Stomach smooth muscle (tissue), 2 donors: ENCODE measurements around the gene JPT1.
A peak's percentile ranks its signal among the peaks of the same experiment; 100 is the strongest.

Source experiments
- H3K27ac ChIP-seq: one replicate; pipeline ENCODE4 v1.7.0; 2013; ENCODE audit warnings: mild to moderate bottlenecking, low read length, inconsistent platforms
- H3K27me3 ChIP-seq, 2 donors: one replicate each; pipeline ENCODE4 v1.7.0; 2013; ENCODE audit warnings: low read length in 2 of 2; ENCODE audit not compliant: insufficient read depth in 2 of 2, control insufficient read depth in 1 of 2
- H3K36me3 ChIP-seq, 2 donors: one replicate each; pipeline ENCODE4 v1.7.0; 2013; ENCODE audit warnings: low read length in 2 of 2; ENCODE audit not compliant: control insufficient read depth in 2 of 2, insufficient read depth in 2 of 2
- H3K4me1 ChIP-seq: one replicate; pipeline ENCODE4 v1.7.0; 2013; ENCODE audit warnings: low read length; ENCODE audit not compliant: control insufficient read depth, insufficient read depth
- H3K4me3 ChIP-seq, 2 donors: one replicate each; pipeline ENCODE4 v1.7.0; 2013; ENCODE audit warnings: low read length in 2 of 2
- H3K9ac ChIP-seq, 2 donors: one replicate each; pipeline ENCODE4 v1.7.0; 2013; ENCODE audit warnings: low read length in 2 of 2, mild to moderate bottlenecking in 1 of 2
- H3K9me3 ChIP-seq, 2 donors: one replicate each; pipeline ENCODE4 v1.7.0; 2013; ENCODE audit warnings: low read length in 2 of 2; ENCODE audit not compliant: control insufficient read depth in 2 of 2
- donor health status: healthy.
- donor health status: Pancreatic carcinoma.

The JPT1 gene

DNA sequence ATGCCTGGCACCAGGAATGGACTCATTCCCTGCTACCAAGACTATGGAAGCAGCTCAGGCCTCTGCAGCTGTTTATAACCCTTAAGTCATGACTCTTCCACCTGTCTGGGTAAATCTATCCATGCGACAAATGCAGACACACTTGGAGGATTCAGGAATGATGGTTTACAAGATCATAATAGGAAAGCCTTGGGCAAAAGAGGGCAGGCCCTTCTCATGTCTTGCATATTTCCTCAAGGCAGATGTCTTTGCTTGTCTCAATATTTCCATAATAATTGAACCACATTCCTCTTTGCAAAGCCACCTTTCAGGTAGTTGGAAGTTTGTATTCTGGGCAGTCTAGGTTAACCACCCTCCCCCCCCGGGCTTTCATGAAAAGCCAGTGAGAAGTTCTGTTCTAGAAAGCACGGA, 884 bp upstream of the JPT1 start:
- H3K9ac ChIP-seq: no peak overlapping the region
- H3K36me3 ChIP-seq: no peaks in the 10 kb centered on the region
- H3K4me3 ChIP-seq: peak overlapping the region in 1 of 2 donors; percentile 68
- H3K27ac ChIP-seq: no peak overlapping the region
- H3K27me3 ChIP-seq: no peaks in the 10 kb centered on the region
- H3K4me1 ChIP-seq: peaks cover 14% of the 10 kb centered on the region
- no peaks in the 10 kb centered on the region for H3K9me3 ChIP-seq

DNA sequence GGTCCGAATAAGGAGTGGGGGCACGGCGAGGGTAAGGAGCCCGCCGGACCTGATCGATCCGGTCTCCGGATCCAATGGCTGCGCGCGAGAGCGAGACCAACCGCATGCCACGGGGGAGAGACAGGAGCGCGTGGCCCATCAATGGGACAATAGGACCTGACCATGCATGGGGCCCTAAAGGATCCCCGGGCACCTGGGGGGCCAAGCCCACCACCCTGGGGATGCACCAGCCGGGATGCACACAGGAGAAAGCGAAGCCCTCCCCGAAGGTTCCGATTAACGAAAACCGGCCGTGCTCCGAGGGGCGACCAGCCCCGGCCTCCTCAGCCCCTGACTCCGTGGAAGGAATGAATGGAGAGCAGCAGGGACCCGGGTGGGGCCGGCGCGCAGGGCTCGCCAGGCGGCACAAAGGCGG, 525 bp downstream of the JPT1 start:
- Histone ChIP-seq H3K4me3 (peak overlapping the region; percentile 68 to 91), H3K27ac (no peak overlapping the region), H3K9ac (peak overlapping the region; percentile 60 to 72)

DNA sequence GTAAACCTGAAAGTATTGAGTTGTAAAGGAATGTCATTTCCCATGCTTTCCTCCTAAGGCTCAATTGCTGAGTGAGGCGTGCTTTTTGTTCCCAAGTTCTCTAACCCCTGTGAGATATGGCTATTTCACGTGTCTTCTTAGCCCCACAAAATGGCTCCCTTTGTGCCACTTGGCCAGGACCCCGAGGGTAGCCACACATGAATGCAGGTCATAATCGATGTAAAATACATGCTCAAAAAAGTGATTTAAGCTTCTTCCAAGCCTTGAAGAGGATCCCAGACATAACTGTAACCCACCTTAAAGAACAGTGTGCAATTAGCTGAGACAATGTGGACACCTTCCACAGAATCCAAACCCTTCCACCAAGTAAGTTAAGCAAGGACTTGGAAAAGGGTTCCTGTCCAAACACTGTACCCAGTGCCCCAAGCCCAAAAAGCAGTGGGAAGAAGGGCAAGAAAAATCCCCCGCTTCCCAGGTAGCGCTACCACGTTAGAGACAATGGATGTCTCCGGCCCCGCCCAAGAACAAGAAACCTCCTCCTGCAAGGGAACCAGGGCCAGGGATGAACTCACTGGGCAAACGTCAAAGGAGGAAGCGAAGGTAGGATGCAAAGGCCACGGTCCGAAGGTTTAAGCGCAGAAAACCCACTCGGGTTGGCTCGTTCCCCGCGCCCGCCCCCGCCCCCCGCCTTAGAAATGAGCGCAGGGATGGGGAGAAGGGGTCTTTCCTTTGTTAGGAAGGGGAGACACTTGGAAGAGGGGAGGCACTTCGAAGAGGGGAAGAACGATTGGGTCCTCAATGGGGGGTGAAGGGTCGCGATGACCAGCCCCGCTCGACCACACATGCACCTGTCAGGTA, 1.2 kb downstream of the JPT1 start:
- H3K27ac ChIP-seq: no peak overlapping the region
- peaks cover 14% of the 10 kb centered on the region for H3K4me1 ChIP-seq
- H3K9ac ChIP-seq: peak overlapping the region; percentile 60 to 72
- no peaks in the 10 kb centered on the region for H3K27me3 ChIP-seq
- H3K9me3 ChIP-seq: no peaks in the 10 kb centered on the region
- H3K36me3 ChIP-seq: no peaks in the 10 kb centered on the region
- peak overlapping the region; percentile 68 to 91 for H3K4me3 ChIP-seq

More for the DNA sequence above, 525 bp downstream of the JPT1 start:
- Histone ChIP-seq H3K27me3 (no peaks in the 10 kb centered on the region), H3K9me3 (no peaks in the 10 kb centered on the region), H3K4me1 (peaks cover 14% of the 10 kb centered on the region), H3K36me3 (no peaks in the 10 kb centered on the region)

DNA sequence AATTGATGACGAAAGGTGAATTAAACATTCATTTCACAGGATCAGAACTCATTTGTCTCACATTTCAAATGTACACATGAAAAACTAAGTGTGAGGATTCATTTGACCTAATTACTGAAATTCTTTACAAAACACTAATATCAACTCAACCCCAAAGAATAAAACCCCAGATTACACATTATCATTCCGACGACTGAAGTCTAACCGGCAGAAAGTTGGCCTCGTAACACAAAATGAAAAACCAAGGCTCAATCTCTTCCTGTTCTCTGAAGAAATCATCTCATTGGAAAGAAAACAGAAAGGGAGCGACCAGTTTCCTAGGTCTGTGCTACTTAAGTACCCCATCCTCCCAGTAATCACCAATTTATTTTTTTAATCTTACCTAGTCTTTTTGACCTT, 1.8 kb downstream of the JPT1 start:
- Histone ChIP-seq H3K9ac (no peak overlapping the region), H3K9me3 (no peaks in the 10 kb centered on the region), H3K4me1 (peaks cover 14% of the 10 kb centered on the region), H3K36me3 (no peaks in the 10 kb centered on the region), H3K27ac (no peak overlapping the region), H3K27me3 (no peaks in the 10 kb centered on the region), H3K4me3 (peak overlapping the region in 1 of 2 donors; percentile 91)

DNA sequence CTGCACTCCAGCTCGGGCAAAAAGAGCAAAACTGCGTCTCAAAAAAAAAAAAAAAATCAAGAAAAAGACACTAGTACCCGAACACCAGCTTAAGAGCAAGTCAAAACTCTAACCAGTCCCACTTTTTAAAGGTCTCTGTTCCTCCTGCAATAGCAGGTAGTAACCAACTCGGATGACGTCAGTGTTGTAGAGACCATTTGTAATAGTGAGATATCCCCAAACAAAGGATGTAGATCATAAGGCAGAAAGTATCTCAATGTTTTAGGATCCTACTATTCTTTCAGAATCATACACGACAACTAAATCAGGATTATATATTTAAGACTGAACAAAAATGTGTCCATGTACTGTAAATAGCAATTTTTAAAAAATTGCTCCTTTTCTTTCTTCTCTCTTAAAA, 2.4 kb downstream of the JPT1 start:
- no peak overlapping the region for H3K9ac ChIP-seq
- H3K36me3 ChIP-seq: peaks cover 0 to 2% of the 10 kb centered on the region in 2 donors
- H3K27me3 ChIP-seq: no peaks in the 10 kb centered on the region
- H3K4me3 ChIP-seq: no peak overlapping the region
- peaks cover 14% of the 10 kb centered on the region for H3K4me1 ChIP-seq
- no peak overlapping the region for H3K27ac ChIP-seq
- no peaks in the 10 kb centered on the region for H3K9me3 ChIP-seq

DNA sequence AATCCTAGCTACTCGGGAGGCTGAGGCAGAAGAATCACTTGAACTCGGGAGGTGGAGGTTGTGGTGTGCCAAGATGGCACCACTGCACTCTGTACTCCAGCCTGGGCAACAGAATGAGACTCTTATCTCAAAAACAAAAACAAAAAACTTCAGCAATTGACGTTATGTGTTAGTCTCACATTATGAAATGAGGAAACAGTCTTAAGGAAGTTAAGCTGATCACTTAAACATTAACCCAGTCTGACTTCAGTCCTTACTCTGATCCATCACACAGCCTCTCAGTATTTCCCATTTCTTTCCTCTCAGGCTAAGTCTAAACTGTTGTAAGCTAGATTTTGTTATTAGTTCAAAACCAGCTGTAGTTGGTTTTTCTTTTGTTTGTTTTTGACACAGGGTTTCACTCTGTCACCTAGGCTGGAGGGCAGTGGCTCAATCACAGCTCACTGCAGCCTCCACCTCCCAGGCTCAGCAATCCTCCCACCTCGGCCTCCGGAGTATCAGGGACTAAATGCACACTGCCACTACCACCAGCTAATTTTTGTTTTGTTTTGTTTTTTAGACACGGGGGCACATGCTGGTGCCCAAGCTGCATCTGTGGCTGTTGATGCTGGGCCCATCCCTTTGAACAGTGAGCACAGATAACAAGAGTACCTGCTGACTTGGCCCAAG, 6.3 kb downstream of the JPT1 start:
- no peaks in the 10 kb centered on the region for H3K9me3 ChIP-seq
- H3K9ac ChIP-seq: no peak overlapping the region
- H3K4me3 ChIP-seq: no peak overlapping the region
- H3K27me3 ChIP-seq: no peaks in the 10 kb centered on the region
- H3K27ac ChIP-seq: no peak overlapping the region
- peaks cover under 1% of the 10 kb centered on the region for H3K4me1 ChIP-seq
- peaks cover 3 to 8% of the 10 kb centered on the region in 2 donors for H3K36me3 ChIP-seq

DNA sequence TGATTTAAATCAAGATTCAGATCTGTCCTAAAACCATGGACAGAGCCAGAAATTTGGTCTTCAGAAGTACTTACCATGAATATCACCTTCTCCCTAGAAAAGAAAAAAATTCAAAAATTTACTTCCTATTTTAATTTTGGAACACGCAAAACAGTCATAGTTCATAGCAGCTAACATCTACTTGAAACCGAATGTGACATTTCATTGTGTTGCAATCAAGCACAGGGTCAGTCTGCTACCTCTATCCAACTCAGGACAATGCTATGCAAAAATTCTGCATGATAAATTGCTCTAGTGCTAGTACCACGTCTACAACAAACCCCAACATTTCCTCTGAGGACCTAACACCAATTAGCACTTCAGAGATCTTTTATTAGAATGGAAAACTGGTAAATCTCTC, 7.7 kb downstream of the JPT1 start:
- Histone ChIP-seq H3K4me3 (no peak overlapping the region), H3K27ac (no peak overlapping the region), H3K27me3 (no peaks in the 10 kb centered on the region), H3K36me3 (peaks cover 3 to 8% of the 10 kb centered on the region in 2 donors), H3K9ac (no peak overlapping the region), H3K4me1 (no peaks in the 10 kb centered on the region), H3K9me3 (no peaks in the 10 kb centered on the region)

DNA sequence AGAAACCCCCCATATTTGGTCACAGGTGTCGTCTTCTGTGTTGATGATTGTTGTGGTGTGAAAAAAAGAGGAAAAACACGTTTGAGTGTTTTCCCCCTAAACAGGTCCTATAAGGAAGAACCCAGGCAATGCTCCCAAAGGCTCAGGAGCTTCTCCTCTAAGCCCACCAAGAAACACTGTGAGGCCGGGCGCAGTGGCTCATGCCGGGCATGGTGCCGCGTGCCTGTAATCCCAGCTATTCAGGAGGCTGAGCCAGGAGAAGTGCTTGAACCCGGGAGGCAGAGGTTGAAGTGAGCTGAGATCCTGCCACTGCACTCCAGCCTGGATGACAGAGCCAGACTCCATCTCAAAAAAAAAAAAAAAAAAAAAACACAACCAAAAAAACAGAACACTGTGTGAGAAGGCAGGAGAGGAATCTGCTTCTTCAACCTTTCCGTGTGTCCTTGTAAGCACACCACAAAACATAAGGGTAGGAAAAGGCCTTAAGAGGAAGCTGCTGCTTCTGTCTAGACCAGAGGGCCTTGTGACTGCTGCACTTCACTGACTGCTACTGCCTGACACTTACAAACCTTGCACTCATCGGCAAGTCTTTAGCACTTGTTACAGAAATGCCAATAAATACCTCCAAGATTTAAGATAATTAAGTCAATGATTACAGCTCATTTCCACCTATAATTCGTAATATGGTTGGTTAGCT, 9.3 kb downstream of the JPT1 start:
- no peaks in the 10 kb centered on the region for H3K27me3 ChIP-seq
- no peak overlapping the region for H3K4me3 ChIP-seq

DNA sequence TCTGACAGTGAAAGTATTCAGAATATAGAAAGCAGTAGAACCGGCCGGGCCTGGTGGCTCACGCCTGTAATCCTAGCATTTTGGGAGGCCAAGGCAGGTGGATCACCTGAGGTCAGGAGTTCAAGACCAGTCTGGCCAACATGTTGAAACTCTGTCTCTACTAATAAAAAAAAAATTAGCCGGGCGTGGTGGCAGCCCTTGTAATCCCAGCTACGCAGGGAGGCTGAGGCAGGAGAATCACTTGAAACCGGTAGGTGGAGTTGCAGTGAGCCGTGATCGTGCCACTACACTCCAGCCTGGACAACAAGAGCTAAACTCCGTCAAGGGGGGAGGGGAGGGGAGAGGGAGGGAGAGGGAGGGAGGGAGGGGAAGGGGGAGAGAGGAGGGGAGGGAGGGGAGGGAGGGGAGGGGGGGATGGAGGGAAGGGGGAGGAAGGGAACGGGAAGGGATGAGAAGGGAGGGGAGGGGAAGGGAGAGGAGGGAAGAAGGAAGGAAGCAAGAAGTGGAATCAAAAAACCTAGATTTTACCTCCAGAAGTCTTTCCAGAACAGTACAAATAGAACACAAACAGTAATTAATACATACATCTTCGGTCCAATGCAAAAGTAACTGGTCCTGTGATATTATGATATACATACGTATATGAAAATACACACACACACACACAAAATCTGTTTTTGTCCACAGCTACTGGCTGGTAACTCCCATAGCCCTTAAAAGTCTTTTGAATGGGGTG, 11.9 kb downstream of the JPT1 start:
- H3K9me3 ChIP-seq: no peaks in the 10 kb centered on the region
- H3K27ac ChIP-seq: no peak overlapping the region
- no peaks in the 10 kb centered on the region for H3K4me1 ChIP-seq
- peaks cover 3 to 8% of the 10 kb centered on the region in 2 donors for H3K36me3 ChIP-seq
- H3K4me3 ChIP-seq: no peak overlapping the region
- H3K9ac ChIP-seq: no peak overlapping the region
- no peaks in the 10 kb centered on the region for H3K27me3 ChIP-seq

More for the DNA sequence above, 9.3 kb downstream of the JPT1 start:
- H3K9ac ChIP-seq: peak overlapping the region in 1 of 2 donors; percentile 13
- no peak overlapping the region for H3K27ac ChIP-seq
- H3K36me3 ChIP-seq: peaks cover 3 to 8% of the 10 kb centered on the region in 2 donors
- no peaks in the 10 kb centered on the region for H3K9me3 ChIP-seq
- H3K4me1 ChIP-seq: no peaks in the 10 kb centered on the region

DNA sequence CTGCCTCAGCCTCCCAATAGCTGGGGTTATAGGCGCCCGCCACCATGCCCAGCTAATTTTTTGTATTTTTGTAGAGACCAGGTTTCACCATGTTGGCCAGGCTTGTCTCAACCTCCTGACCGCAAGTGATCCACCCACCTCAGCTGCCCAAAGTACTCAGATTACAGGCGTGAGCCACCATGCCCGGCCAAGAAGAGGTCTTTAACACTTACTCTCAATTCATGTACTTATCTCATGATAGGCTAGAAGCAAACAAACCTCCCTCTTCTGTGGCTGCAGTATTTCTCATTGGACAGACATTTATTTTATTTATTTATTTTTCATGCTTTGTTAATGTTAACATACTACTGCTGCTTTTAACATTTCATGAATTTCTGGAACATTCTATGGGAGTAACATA, 15.8 kb downstream of the JPT1 start:
- H3K9me3 ChIP-seq: no peaks in the 10 kb centered on the region
- no peak overlapping the region for H3K9ac ChIP-seq
- H3K36me3 ChIP-seq: no peaks in the 10 kb centered on the region
- H3K27me3 ChIP-seq: no peaks in the 10 kb centered on the region
- no peak overlapping the region for H3K4me3 ChIP-seq
- H3K4me1 ChIP-seq: no peaks in the 10 kb centered on the region
- no peak overlapping the region for H3K27ac ChIP-seq
